Subcutaneous adipose tissue (tissue), 4 donors: ENCODE data around the gene DCC. TPM values are rescaled to one million over a fixed set of nuclear protein-coding genes. Genes with fewer than 3 reads are reported as not detected.

Source experiments
- total RNA-seq, 4 donors: library from RNA; depleted of rRNA; stranded (reverse); fragments of >200 nt; gene quantifications; one replicate each; pipeline ENCODE4 v1.1.0, GENCODE V29; 2016
- TF ChIP-seq, protein P1 (sequence below): fragments of 450-650 bp; IDR thresholded peaks from one replicate; pipeline ENCODE4 v1.5.1; 2016; ENCODE audit warnings: low read depth, mild to moderate bottlenecking, control low read depth, antibody characterized with exemption, moderate library complexity

The DCC gene
- total RNA-seq, 4 donors from 2014 or later: not detected

DNA sequence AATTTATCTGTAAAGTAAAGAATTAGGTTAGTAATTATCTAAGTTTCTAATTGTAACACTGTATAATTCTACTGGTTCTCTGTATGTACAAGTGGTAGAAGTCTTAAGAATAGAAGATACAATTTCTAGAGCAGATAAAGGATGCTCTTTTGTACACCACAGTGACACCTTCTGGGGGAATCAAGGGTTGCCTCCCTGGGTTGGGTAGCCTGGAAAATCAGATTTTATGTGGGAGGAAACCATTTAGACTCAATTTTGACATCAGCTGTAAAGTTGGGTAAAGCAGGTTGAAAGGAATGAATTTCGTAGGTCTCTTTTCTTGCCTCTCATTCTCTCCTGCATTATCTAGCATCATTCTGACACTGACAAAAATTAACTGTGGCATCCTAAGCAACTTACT lies 354.8 kb downstream of the DCC start:
- TF ChIP-seq, protein P1, sequence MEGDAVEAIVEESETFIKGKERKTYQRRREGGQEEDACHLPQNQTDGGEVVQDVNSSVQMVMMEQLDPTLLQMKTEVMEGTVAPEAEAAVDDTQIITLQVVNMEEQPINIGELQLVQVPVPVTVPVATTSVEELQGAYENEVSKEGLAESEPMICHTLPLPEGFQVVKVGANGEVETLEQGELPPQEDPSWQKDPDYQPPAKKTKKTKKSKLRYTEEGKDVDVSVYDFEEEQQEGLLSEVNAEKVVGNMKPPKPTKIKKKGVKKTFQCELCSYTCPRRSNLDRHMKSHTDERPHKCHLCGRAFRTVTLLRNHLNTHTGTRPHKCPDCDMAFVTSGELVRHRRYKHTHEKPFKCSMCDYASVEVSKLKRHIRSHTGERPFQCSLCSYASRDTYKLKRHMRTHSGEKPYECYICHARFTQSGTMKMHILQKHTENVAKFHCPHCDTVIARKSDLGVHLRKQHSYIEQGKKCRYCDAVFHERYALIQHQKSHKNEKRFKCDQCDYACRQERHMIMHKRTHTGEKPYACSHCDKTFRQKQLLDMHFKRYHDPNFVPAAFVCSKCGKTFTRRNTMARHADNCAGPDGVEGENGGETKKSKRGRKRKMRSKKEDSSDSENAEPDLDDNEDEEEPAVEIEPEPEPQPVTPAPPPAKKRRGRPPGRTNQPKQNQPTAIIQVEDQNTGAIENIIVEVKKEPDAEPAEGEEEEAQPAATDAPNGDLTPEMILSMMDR: no peak

DNA sequence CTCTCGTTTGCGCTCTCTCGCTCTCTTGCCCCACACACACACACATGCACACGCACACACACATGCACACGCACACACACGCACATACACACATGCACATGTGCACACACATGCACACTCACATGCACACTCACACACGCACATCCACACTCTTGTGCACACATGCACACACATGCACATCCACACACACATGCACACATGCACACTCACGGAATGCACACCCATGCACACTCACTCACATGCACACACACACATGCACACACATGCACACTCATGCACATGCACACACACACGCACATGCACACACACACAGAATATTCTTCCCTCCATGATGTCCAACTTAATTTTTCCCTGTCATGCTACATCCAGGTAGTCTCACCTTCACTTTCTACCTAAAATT lies 360.1 kb downstream of the DCC start:
- TF ChIP-seq, protein P1: no peak

DNA sequence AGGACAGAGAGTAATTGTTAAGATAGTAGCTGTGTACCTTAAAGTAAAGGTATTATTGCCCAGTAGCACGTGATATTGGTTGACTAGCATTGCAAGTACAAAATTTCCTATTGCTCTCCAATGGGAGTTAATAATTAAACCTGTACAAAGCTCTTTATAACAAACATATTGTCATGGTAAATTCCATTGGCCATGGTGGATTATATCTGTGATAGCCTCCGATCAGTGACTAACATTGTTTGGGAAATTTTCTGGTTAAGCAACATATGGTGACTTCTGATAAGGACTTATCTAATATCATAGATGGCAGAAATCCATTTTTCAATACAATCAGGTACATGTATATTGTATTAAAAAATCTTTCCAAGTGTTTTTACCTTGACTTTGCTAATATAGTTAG lies 360.8 kb downstream of the DCC start:
- TF ChIP-seq, protein P1: no peak

DNA sequence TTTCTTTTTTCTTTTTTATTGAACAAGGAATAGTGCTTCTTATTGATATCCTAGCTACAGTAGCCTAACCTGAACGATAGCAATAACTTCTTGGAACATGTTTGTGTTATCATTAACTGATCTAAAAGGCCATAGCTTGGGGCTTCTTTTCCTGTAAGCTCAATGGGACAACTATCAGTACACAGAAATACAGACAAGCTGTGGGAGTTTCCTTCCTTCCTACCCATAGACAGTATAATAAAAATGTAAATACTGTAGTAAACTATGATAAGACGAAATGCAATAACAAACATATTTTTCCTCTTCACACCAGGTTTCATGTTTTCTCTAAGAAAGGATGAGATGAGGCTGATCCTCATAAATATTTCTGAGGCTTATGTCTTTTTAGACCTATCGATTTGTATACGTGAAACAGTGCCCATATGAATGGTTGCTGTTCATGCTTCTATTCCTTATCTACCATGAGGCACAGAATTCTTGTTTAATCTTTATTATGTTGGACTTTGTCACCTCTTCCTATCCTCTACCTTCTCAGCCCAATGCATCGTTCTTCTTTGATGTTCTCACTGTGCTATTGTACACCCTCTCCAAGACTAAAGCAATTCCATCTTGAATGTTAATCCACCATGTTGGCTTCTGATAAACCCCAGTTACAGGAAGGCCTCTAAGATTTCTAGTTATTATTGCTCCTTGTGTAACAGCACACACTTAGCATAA lies 361.4 kb downstream of the DCC start:
- TF ChIP-seq, protein P1: no peak

DNA sequence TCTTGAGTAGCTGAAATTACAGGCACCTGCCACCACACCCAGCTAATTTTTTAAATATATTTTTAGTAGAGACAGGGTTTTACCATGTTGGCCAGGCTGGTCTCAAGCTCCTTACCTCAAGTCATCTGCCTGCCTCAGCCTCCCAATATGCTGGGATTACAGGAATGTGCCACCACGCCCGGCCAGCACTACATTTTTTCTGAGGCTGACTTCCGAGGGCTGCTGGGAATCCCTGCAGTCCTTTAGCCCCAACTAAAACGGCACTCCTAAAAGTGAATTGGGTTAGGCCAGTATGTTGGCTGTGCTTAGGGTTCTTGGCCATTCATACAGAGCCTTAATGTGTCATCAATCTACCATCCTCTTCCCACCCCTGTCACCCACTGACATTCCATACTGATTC lies 375.4 kb downstream of the DCC start:
- TF ChIP-seq, protein P1: no peak

DNA sequence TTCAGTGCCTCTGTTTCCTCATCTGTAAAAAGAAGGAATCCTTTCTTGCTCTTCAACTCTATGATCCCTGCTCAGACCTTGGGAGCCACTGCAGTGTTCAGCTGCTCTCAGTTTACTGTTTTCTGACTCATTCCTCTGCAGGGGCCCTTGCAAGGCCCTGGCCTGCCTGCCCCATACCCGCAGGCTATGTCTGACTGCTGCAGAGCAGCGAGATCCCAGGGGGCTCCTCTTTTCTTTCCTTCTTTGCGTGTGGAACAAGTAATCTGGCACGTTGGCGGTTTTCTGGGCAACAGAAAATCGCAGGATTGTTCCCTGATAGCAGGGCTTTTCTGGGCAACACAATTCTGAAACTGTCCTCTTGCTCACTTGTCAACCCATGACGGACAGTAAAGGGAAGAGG lies 376.0 kb downstream of the DCC start:
- TF ChIP-seq, protein P1: no peak

DNA sequence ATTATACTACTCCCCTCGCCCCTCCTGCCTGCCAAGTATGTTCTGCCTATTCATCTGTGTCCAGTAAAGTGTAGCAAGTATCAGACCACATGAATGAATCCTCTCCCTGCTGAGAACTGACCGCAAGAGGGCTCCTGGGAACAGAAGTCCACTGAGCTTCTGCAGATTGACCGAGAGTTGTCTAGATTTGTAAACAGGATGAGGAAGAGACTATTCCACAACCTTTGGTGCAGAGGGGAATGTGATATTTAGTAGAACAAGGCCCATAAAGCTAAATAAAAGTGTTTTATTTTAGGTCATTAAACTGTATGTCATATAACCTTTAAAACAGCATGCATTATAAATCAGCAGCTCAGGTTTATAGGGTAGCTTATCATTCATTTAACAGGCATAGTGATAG lies 377.0 kb downstream of the DCC start:
- TF ChIP-seq, protein P1: no peak
